Mucosa of gallbladder (tissue), 1 donor: ENCODE measurements around the gene SCAANT1. TPM values are rescaled to one million over a fixed set of nuclear protein-coding genes. Genes with fewer than 3 reads are reported as not detected.

Experiments used
- DNase-seq: peaks from one replicate; pipeline ENCODE4 v3.0.0-alpha.2; 2020; ENCODE audit warnings: low spot score
- total RNA-seq: library from RNA; stranded (reverse); gene quantifications from one replicate; pipeline ENCODE4 v1.2.1, GENCODE V29; 2021
- donor health status: DM: no; HTN: no; CAD: no.

The SCAANT1 gene
- total RNA-seq = not detected

- DNase-seq = peak; percentile 91
Measured at GRCh38 chr3:63911873-63912767, at the start of gene SCAANT1. Gene SCAANT1, minus strand, starts transcription at chr3:63912383.

- DNase-seq = no peak
Measured at GRCh38 chr3:63961891-63962290, 49.7 kb upstream of the SCAANT1 start.

DNA sequence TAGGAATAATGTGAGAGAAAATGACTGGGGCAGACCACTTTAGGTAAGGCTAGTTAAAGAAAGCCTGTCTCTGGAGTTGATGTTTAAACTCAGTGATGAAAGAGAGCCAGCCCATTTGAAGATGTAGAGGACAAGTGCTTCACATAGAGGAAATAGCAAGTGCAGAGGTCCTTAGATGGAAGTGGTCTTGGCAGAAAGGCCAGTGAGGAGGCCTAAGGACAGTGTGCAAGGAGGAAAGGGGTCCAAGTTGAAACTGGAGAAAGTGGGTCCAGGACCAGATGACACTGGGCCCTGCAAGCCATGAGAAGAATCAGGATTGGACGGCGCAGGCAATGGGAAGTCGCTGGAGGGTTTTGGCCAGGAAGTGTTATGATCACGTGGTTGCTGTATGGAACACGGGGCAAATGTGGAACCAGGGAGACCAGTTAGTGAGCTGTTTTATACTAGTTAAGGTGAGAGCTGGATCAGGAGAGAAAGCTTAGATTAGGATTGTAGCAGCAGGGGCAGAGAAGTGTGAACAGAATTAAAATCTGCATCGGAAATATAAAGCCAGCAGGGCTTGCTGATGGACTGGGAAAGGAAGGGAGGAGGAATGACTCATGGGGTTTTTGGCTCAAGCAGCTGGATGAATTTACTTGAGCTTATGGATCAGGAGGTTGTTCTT lies 48.0 kb upstream of the SCAANT1 start:
- DNase-seq = no peak

GRCh38 chr3:63959146-63959545 lies 47.0 kb upstream of the SCAANT1 start:
- no peak for DNase-seq

DNA sequence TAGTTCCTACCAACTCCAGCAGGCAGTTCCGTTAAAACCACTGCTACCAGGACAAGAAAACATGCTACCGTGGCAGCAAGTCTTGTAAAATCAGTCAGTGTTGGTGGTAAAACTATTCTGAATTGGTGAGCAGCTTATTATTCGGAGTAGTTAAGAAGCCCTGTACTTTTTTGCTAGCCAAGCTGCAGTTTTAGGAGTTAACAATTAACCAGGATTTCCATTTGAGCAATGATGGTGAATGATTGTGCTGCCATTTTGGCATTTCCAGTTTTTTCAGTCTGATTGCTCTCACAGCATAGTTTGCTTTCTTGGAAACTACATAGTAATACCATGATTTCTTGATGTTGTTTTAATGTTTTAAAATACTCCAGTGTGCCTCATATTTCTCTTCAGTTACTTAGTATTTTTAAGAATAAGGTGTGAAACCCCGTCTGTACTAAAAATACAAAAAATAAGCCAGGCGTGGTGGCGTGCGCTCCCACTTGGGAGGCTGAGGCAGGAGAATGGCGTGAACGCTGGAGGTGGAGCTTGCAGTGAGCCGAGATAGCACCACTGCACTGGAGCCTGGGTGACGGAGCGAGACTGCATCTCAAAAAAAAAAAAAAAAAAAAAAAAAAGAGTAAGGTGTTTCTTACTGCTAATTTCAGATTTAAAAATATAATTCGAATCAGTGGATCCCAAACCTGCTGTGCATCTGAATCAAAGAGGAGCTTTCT lies 43.8 kb upstream of the SCAANT1 start:
- no peak for DNase-seq

- DNase-seq = no peak
Measured at GRCh38 chr3:63955036-63955650, 43.0 kb upstream of the SCAANT1 start.

DNA sequence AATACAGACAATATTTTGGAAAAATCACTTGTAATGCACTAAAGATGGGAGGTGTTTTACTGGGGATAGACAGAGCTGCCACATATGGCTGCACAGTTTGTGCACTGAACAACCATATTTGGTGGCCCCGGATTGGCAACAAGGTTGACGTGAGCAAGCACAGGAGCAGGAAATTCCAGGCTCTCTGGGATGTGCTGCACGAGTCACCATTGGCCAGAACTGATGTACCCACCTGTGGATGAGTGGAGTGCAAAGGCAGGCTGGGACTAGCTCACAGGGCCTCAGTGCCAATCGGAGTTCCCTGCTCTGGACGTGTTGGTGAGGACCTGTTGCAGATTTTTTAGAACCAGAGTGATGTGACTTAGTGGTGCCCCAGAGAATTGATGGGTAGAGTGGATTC lies 42.0 kb upstream of the SCAANT1 start:
- no peak for DNase-seq

DNA sequence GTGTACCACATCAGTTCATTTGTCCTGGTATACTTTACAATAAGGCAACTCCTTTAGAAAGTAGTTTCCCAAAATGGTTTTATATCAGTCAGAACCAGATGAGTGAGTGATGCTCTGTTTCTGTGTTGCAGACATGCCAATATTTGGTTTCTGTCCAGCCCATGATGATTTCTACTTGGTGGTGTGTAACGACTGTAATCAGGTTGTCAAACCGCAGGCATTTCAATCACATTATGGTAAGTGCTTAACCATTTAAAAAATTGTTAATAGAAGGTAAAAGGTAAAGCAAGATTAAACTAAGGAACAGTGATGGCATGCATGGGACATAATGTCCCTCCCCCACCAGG lies 40.0 kb upstream of the SCAANT1 start:
- DNase-seq = no peak

DNA sequence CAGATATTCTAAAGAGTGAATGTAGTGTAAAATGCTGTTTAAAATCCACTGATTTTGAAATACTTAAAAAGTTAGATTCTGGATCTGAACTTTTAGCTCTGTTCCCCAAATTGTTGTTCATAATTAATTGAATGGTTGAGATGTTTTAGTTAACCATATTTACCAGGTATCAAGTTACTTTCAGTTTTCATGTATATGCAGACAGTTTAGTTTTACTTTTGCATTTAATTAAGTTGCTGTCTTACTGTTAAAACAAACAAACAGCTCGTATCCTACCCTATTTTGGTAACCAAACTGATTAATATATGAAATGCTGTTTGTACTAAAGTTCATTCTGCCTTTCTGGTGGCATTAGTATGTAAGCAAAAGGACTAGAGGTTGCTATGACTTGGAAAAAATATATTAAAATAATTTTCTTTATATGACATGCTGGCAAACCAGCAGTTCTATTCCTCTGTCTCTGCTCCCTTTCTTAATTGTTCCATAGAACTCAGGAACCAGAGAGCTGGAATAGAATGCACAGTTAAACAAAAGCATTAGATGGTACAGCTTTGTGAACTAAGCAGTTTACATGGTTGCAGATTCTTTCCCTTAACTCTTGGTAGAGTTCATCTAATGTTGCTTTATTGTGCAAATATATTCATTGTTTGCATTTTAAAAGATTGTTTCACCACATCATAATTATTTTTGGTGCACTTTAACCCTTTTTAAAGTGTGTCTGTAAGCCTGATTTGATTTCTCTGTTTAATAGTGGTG lies 39.5 kb upstream of the SCAANT1 start:
- DNase-seq = no peak

DNA sequence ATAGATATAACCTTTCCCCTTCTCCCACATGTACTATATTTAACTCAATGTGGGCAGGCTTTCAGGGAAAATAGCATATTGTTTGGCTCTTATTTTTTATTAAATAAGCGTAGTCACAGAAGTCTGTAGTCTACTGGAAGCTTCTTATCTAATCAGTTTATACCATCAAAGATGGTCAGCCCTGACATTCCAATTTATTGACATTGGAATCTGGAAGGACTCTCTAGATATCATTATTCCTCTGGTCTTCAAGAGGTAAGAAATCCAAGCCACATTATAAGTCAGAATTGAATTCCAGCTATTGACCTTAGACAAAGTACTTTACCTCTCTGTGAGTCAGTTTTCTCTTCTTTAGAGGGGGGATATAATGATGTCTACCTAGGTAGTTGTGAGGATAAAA lies 38.5 kb upstream of the SCAANT1 start:
- DNase-seq = no peak

GRCh38 chr3:63949005-63949404 lies 36.8 kb upstream of the SCAANT1 start:
- DNase-seq = no peak

DNA sequence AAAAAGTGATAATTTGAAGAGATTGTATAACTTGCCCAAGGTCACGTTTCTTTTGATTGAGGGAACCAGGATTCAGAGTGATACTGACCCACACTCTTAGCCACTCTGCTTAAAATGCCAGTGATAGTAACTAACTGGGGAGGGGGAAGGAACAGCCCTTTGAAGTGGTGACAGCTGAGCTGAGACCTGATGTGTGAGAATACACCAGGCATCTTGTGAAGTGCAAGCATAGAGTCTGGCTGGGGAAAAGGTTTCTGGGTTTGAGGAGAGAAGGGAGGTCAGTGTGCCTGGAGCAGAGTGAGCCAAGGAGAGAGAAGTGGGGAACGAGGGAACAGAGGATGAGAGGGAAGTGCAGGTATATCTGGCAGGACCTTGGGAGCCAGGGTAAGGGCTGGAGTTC lies 35.4 kb upstream of the SCAANT1 start:
- no peak for DNase-seq

- no peak for DNase-seq
Measured at GRCh38 chr3:63946753-63947152, 34.6 kb upstream of the SCAANT1 start.

DNA sequence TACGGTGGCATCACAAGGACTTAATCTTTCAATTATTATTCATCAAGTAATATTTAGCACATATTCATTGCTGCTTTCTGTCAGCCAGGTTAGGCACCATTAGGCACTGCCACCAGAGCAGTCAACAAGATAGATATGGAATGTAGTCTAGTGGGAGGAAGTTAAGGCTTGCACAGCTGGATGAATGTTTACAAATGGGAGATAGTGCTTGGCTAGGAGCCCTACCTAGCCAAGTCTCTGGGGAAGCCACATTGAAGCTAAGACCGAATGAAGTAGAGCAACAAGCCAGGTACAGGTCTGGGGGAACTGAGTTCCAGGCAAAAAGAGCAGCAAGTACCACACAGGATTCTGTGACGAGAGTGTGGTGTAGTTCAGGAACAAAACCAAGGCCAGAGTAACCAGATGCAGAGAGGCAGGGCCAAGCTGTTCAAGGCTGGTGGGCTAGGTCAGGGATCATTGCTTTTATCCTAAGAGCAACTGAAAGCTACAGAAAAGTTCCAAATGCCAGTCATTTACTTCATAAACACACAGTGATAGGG lies 33.4 kb upstream of the SCAANT1 start:
- no peak for DNase-seq

GRCh38 chr3:63943678-63944077 lies 31.5 kb upstream of the SCAANT1 start:
- DNase-seq = no peak

- no peak for DNase-seq
Measured at GRCh38 chr3:63942528-63942927, 30.3 kb upstream of the SCAANT1 start.

- no peak for DNase-seq
Measured at GRCh38 chr3:63940389-63940757, 28.2 kb upstream of the SCAANT1 start.

DNA sequence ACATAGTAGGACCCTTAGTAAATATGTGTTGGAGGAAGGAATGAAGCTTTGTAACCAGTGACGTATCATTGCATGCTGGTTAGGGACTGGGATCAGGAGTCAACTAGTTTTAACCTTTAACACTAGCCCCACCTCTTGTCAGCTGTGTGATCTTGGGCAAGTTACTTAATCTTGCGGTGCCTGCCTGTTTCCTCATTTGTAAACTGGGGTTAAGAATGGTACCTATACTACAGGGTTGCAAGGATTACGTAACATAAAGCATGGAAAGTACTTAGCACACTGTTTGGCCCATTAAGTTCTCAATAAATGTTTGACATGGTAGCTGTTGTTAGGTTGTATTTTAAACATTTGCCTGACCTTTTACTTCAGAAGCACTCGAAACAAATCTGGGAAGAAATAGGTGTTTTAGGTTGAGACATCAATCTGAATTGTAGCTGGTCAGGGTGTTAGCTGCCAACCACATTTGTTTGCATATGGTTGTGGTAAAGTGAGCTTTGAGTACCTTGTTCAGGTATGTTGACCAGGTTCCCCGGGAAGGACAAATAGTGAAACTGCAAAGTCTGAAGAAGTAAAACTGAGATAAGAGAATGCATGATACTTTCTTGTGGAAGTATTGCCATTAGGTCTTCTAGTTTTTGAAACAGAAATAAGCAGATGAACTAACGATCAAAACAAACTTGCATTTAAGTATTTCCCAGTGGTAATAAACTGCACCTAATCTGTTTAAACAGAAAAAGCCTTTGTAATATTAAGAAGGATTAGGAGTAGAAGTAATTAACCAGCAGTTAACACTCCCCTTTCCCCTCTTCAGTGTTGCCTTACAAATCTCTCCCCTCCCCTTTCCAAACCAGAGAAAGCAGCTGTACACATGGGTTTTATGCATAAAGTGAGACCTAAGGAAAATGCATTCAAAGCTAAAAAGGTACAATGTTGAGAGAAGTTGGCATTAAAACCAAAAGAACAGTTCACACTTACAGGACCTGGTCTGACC lies 25.8 kb upstream of the SCAANT1 start:
- DNase-seq = no peak

DNA sequence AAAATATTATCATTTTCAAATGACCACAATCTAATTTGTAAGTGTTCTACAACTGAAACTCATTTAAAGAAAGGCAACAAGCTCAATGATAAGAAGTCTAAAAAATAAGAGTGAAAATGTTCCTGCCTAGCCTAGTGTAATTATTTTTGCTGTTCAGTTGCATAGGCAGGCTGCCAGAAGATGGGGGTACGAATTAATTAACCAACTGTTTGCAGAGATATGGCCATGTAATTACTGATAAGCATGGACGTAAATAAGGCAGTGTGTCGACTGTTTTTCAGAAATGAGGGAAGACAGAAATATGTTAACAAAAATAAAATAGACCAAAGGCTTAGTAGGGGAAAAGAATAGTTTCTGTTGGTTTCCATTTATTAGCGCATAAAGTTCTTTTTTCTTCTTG lies 24.7 kb upstream of the SCAANT1 start:
- DNase-seq = no peak
